Measurements from ENCODE around the gene MAPK1. TPM values are rescaled to one million over a fixed set of nuclear protein-coding genes. Genes with fewer than 3 reads are reported as not detected.
"Not testable (repeated sequence)": the region's sequence is repeated elsewhere in the genome, so short reads cannot be mapped to it uniquely, and the experiment has no call there.

The MAPK1 gene
- total RNA-seq, 1 experiment from 2014 or later, result 136 TPM

GRCh38 chr22:21910367-21910766, 42.9 kb upstream of the MAPK1 start:
- CTCF ChIA-PET; intact Hi-C loops (cut with micrococcal nuclease; ENCODE audit: unreplicated experiment); H3K27me3 ChIP-seq (replicated peaks; ENCODE audit: control insufficient read depth, insufficient read depth, low read length): not testable (repeated sequence)

GRCh38 chr22:21909871-21910270, 42.4 kb upstream of the MAPK1 start:
- Histone ChIP-seq H3K4me3 (ENCODE audit: low read depth, low read length) (no peak overlapping the region), H3K36me3 (ENCODE audit: control insufficient read depth, insufficient read depth, low read length) (no peaks in the 10 kb centered on the region), H3K27me3 (replicated peaks; ENCODE audit: control insufficient read depth, insufficient read depth, low read length) (no peaks in the 10 kb centered on the region), H3K9me3 (no peaks in the 10 kb centered on the region), H3K4me1 (no peaks in the 10 kb centered on the region)
- Mint-ChIP-seq H3K9me3 (ENCODE audit: unreplicated experiment) (no peaks in the 10 kb centered on the region), H3K27ac (ENCODE audit: unreplicated experiment) (no peak overlapping the region), H3K36me3 (ENCODE audit: insufficient read depth, unreplicated experiment) (no peaks in the 10 kb centered on the region), H3K4me1 (ENCODE audit: low read depth, unreplicated experiment) (no peaks in the 10 kb centered on the region), H3K27me3 (ENCODE audit: insufficient read depth, unreplicated experiment) (no peaks in the 10 kb centered on the region), H3K4me3 (ENCODE audit: unreplicated experiment) (no peak overlapping the region)
- no TSS peak for BruUV-seq (replicated peaks)
- DNase-seq, result no peak
- no peak for TF ChIP-seq CTCF (IDR thresholded peaks at IDR 0.05; ENCODE audit: insufficient read depth in 1 of 2, low read depth in 1 of 2, low read length in 1 of 2, severe bottlenecking in 1 of 2, unreplicated experiment in 1 of 2)
- ChIA-PET POLR2A (no interaction called here), CTCF (no interaction called here)
- intact Hi-C loops (cut with micrococcal nuclease; ENCODE audit: unreplicated experiment), result no loop called here

More at GRCh38 chr22:21910367-21910766, 42.9 kb upstream of the MAPK1 start:
- POLR2A ChIA-PET, result interaction anchor here (0.7 kb wide), 1 partner anchor 219 kb away, joined by 3 read pairs; no protein-coding TSS in a partner anchor
- not testable (repeated sequence) for H3K4me1 ChIP-seq; H3K4me3 Mint-ChIP-seq (ENCODE audit: unreplicated experiment); H3K27ac Mint-ChIP-seq (ENCODE audit: unreplicated experiment); H3K36me3 ChIP-seq (ENCODE audit: control insufficient read depth, insufficient read depth, low read length); H3K4me3 ChIP-seq (ENCODE audit: low read depth, low read length); H3K9me3 ChIP-seq; H3K4me1 Mint-ChIP-seq (ENCODE audit: low read depth, unreplicated experiment); DNase-seq; H3K27me3 Mint-ChIP-seq (ENCODE audit: insufficient read depth, unreplicated experiment); H3K36me3 Mint-ChIP-seq (ENCODE audit: insufficient read depth, unreplicated experiment); BruUV-seq (replicated peaks); H3K9me3 Mint-ChIP-seq (ENCODE audit: unreplicated experiment)

GRCh38 chr22:21907638-21908522, 40.4 kb upstream of the MAPK1 start:
- no peaks in the 10 kb centered on the region for H3K36me3 Mint-ChIP-seq (ENCODE audit: insufficient read depth, unreplicated experiment)
- CTCF ChIA-PET, result no interaction called here
- BruUV-seq (replicated peaks), result no TSS peak

GRCh38 chr22:21905234-21905633, 37.8 kb upstream of the MAPK1 start:
- H3K36me3 ChIP-seq (ENCODE audit: control insufficient read depth, insufficient read depth, low read length); H3K4me3 Mint-ChIP-seq (ENCODE audit: unreplicated experiment); H3K27me3 Mint-ChIP-seq (ENCODE audit: insufficient read depth, unreplicated experiment); H3K9me3 Mint-ChIP-seq (ENCODE audit: unreplicated experiment); DNase-seq; H3K4me1 Mint-ChIP-seq (ENCODE audit: low read depth, unreplicated experiment); H3K4me3 ChIP-seq (ENCODE audit: low read depth, low read length); POLR2A ChIA-PET; H3K36me3 Mint-ChIP-seq (ENCODE audit: insufficient read depth, unreplicated experiment); BruUV-seq (replicated peaks); intact Hi-C loops (cut with micrococcal nuclease; ENCODE audit: unreplicated experiment); H3K27me3 ChIP-seq (replicated peaks; ENCODE audit: control insufficient read depth, insufficient read depth, low read length); CTCF ChIA-PET; H3K9me3 ChIP-seq; H3K4me1 ChIP-seq: not testable (repeated sequence)
- peak overlapping the region; percentile 4 for H3K27ac Mint-ChIP-seq (ENCODE audit: unreplicated experiment)

More at GRCh38 chr22:21907638-21908522, 40.4 kb upstream of the MAPK1 start:
- POLR2A ChIA-PET, result no interaction called here
- H3K4me3 ChIP-seq (ENCODE audit: low read depth, low read length), result no peak overlapping the region
- H3K9me3 Mint-ChIP-seq (ENCODE audit: unreplicated experiment), result no peaks in the 10 kb centered on the region
- TF ChIP-seq CTCF (IDR thresholded peaks at IDR 0.05; ENCODE audit: insufficient read depth in 1 of 2, low read depth in 1 of 2, low read length in 1 of 2, severe bottlenecking in 1 of 2, unreplicated experiment in 1 of 2), result no peak
- no peak overlapping the region for H3K4me3 Mint-ChIP-seq (ENCODE audit: unreplicated experiment)
- H3K4me1 Mint-ChIP-seq (ENCODE audit: low read depth, unreplicated experiment), result no peaks in the 10 kb centered on the region
- no peak for DNase-seq
- H3K36me3 ChIP-seq (ENCODE audit: control insufficient read depth, insufficient read depth, low read length), result no peaks in the 10 kb centered on the region
- intact Hi-C loops (cut with micrococcal nuclease; ENCODE audit: unreplicated experiment), result no loop called here
- H3K4me1 ChIP-seq, result no peaks in the 10 kb centered on the region
- H3K27me3 ChIP-seq (replicated peaks; ENCODE audit: control insufficient read depth, insufficient read depth, low read length), result no peaks in the 10 kb centered on the region
- H3K9me3 ChIP-seq, result no peaks in the 10 kb centered on the region
- no peak overlapping the region for H3K27ac Mint-ChIP-seq (ENCODE audit: unreplicated experiment)
- H3K27me3 Mint-ChIP-seq (ENCODE audit: insufficient read depth, unreplicated experiment), result no peaks in the 10 kb centered on the region
